SIG-M5 treated with dmso at 0.1 percent for 504 hours (cell line): ENCODE measurements around the gene ARHGAP28.
"Not testable (repeated sequence)": the region's sequence is repeated elsewhere in the genome, so short reads cannot be mapped to it uniquely, and the experiment has no call there.

Experiments
- DNase-seq: peaks from one replicate; lab custom pipeline; 2025; ENCODE audit not compliant: unreplicated experiment; lab: John Stamatoyannopoulos, UW

The ARHGAP28 gene

GRCh38 chr18:6775237-6775636 lies 45.7 kb downstream of the ARHGAP28 start:
- no peak for DNase-seq

- DNase-seq = no peak
Observed at GRCh38 chr18:6775702-6776101, 46.2 kb downstream of the ARHGAP28 start.

GRCh38 chr18:6776188-6776587 lies 46.7 kb downstream of the ARHGAP28 start:
- no peak for DNase-seq

DNA sequence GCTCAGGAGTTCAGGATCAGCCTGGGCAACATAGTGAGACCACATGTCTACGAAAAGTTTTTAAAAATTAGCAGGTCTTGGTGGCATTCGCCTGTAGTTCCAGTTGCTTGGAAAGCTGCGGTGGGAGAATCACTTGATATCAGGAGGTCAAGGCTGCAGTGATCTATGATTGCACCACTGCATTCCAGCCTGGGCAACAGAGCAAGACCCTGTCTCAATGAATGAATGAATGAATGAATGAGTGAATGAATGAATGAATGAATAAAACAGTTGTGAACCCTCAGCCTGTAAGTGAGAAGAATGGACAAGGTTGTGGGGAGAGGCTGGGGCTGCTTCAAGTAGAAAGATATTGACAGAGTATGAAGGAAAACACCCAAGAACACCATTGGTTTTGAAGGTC lies 48.0 kb downstream of the ARHGAP28 start:
- no peak for DNase-seq

DNA sequence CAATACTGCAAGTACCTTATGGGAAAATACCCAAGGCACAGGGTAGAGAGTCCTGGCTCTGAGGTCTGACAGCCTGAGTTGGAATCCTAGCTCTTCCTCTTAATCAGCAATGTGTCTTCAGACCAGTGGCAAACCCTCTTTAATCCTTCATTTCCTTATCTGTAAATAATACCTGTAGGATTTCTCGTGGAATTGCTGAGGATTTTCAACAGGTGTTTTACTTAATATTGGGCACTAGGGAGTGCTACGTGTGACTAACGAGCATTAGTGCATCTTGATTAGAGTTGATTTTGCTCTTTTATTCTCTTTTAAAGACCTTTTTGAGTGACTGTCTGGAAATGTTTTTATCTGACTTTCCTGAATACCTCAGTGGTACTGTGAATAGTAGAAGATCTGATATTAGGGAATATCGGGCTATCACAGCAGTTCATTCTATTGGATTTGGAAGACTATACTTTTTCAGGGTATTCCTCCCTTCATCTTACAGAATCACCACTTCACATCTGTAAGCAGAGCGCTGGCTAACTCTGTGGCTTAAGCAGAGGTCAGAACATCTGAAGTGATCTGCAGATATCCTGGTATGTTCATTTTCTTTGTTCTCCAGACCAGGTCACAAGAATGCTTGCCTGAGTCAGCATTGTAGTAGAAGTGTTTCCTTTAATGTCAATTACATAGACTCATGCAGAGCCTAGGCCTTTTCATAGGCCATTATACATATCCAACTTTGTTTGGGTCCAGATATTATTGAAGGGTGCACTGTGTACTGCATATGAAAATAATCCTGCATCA lies 49.1 kb downstream of the ARHGAP28 start:
- DNase-seq = no peak

DNA sequence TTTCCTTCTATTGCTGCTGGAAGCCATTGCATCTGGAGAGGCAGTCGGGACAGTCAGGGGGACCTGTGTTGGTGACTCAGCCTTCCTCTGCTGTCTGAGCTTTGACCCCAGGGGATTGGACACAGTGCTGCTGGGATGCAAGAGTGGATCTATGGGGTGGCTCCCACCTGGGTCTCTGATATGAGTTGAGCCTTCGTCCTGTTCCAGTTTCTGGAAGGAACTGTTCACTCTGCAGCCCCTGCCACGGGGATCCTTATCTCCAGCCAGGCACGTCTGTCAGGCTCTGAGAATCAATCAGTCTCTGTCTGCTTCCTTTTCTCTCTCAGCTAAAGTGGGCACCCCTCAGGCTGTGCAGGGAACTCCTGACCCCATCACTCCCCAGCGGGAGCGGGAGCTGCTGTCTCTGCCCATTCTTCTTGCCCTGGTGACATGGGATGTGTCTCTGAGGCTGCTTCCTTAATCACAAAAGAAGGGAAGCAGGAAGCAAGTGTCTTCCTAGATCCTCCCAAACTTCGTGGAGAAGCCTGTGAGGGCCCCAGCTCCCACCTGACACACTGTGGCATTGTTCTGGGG lies 51.7 kb downstream of the ARHGAP28 start:
- DNase-seq = no peak

GRCh38 chr18:6781796-6782195 lies 52.3 kb downstream of the ARHGAP28 start:
- no peak for DNase-seq

DNA sequence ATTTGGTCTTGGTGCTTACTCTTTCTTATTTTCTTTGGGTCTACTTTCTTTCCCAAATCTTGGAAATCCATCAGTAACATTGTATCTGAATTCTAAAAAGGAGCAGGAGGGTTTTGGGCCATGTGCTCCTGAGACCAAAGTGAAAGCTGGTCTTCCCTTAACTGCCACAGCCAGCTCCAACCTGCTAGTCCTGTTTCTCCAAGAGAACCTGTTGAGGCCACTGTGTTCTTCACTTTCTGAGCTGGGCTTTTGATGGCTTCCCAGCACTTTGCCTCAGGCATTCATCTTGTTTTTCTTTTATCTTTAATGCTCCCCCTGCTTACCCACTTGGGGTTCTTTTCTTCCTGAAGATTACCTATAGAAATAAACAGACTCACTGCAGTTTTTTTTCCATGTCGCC lies 53.3 kb downstream of the ARHGAP28 start:
- DNase-seq = no peak

GRCh38 chr18:6784046-6784445 lies 54.5 kb downstream of the ARHGAP28 start:
- DNase-seq = no peak

GRCh38 chr18:6785001-6785400 lies 55.5 kb downstream of the ARHGAP28 start:
- DNase-seq = no peak

DNA sequence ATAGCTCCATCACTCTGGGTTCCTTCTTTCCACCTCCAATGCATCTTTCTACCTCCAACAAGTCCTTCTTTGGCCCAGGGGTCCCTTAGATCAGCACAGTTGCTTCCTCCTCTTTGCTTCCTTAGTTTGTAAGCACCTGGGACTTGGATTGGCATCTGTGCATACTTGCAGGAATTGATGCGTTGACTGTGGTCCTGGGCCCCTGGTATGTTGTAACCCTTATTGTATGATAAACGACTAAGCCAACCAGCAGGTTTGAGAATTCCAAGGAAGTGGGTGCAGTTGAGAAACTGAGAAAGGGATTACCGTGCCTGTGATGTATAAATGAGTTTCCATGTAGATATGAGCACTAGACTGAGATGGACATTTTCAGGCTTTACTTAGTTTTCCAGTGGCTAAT lies 55.9 kb downstream of the ARHGAP28 start:
- DNase-seq = no peak

- no peak for DNase-seq
Observed at GRCh38 chr18:6792391-6792790, 62.9 kb downstream of the ARHGAP28 start.

DNA sequence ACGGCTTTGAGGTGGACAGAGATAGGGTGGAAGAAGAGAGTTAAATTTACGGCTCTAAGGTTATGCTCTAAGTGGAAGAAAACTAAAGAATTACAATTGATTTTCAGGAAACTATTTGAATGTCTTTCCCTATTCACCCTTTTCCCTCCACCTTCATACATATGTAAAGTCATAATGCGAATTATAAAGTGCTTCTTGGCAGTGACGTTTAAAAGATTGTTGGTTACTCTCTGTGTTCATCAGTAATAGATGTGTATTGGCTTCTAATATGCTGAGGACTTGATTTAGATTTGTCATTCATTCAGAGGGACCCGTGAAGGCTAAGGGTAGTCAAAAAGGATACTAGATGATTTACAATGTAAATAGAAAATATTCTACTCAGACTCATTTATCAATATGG lies 63.9 kb downstream of the ARHGAP28 start:
- no peak for DNase-seq

- DNase-seq = no peak
Observed at GRCh38 chr18:6793986-6794385, 64.5 kb downstream of the ARHGAP28 start.

DNA sequence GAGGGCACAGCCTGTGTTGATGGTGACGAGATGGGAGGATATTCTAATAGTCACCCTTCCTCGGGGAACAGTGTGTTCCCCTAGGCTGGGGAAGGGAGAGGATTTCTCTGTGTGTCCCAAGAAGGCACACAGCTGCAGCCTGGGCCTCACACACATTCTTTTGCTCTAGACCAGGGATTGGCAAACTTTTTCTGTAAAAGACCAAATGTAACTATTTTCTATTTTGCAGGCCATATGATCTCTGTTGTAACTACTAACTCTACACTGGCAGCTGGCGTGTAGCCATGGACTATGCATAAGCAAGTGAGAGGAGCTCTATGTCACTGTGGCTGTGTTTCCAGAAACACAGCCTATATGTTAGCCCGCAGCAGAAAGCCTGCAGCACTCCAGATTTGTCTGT lies 65.8 kb downstream of the ARHGAP28 start:
- DNase-seq = no peak

DNA sequence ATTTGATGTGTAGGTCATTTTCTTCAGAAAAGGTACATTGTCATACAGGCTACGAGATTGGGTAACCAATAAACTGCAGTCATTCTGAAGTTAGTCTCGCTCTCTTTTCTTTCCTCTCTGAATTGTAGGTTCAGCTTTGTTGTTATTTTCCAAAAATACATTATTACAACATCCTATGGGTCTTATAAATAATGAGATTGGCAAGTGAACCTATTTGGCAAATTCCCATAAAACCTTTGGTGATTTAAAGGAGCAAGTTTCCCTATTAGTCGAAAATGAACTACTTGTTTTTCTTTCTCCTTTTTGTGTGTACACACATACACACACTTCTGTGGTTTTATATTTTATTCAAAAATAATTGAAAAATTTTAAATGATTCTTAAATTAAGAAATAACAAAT lies 67.0 kb downstream of the ARHGAP28 start:
- no peak for DNase-seq

DNA sequence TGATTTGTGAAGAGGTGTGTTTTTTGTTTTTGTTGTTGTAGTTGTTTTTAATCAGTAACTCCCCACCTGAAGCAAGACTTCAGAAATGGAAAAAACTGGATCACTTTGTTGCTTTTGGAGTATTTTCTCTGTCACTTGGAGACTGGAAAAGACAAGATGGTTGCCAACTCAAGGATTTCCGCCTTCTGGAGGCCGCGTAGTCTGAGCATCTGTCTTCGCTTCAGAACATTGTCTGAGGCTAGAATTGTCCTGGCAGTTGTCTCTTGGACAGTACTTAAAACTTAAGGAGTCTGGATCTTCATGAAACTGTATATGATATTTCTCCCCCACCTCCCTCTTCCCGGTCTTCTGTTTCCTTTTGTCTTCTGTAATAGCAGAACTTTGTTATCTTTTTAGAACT lies 67.7 kb downstream of the ARHGAP28 start:
- DNase-seq = no peak

DNA sequence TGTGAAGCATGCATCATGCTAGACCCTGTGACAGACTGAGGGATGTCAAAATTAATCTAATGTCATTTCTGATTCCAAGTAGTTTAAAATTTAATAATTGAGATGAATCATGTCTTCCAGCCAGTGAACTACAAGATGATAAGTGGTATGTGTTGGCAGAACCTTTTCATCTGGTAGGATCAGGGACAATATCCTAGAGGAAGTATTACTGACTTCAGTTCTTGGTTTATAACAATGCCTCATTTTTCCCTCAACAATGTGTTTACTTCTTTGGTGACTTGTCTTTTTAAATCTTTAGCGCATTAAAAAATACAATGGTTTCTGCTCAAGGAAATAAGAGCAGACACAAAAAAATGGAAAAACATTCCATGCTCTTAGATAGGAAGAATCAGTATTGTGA lies 69.4 kb downstream of the ARHGAP28 start:
- no peak for DNase-seq

DNA sequence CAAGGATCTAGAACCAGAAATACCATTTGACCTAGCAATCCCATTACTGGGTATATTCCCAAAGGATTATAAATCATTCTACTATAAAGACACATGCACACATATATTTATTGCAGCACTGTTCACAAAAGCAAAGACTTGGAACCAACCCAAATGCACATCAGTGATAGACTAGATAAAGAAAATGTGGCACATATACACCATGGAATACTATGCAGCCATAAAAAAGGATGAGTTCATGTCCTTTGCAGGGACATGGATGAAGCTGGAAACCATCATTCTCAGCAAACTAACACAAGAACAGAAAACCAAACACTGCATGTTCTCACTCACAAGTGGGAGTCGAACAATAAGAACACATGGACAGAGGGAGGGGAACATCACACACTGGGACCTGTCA lies 70.8 kb downstream of the ARHGAP28 start:
- not testable (repeated sequence) for DNase-seq

GRCh38 chr18:6807515-6808257 lies 78.2 kb downstream of the ARHGAP28 start:
- DNase-seq = no peak

DNA sequence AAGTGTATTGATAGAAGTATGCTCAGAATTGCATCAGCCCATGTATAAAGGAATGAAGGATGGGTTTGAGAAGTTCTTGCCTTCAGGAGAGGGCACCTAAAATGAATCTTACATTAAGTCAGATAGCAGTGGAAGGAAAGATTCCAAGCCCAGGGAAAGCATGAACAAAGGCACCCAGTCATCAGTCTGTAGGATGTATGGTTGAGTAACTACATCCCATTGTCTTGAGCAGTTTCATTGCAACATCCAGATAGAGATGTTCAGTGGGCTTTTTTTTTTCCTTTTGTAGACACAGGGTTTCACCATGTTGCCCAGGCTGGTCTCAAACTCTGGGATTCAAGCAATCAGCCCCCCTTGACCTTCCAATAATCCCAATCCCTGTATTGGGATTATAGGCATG lies 80.7 kb downstream of the ARHGAP28 start:
- no peak for DNase-seq

DNA sequence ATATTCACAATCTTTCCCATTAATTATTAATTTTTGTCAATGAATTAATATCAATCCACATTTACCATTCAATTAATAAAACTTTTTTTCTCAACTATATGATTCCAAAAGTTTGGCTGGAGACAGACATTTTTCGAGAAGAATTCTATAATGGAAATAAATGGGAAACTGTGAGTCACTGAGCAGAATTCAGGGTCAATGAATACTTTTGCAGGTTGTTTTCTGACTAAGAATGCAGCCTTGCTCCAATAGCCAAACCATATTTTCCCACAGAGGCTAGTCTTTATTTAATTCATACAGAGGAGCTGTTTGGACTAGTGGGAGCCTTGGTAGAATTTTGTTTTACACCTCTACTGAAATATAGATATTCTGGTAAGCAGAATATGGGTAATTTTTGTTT lies 82.3 kb downstream of the ARHGAP28 start:
- DNase-seq = no peak
